GM12892 (cell line): ENCODE results near the gene NSL1.

Experiments used
- POLR2A ChIP-seq: IDR thresholded peaks from 2 replicates; pipeline ENCODE4 v1.6.1; 2011; ENCODE audit warnings: low read depth, low read length, control low read depth
- POLR2AphosphoS5 ChIP-seq: IDR thresholded peaks from 2 replicates; pipeline ENCODE4 v1.6.1; 2011; ENCODE audit warnings: low read depth, low read length, control low read depth
- TAF1 ChIP-seq: IDR thresholded peaks from 2 replicates; pipeline ENCODE4 v1.6.1; 2011; ENCODE audit warnings: low read depth, mild to moderate bottlenecking, control low read depth, low read length, borderline replicate concordance

- TF ChIP-seq POLR2A (no peak), POLR2AphosphoS5 (no peak), TAF1 (no peak)
Measured at GRCh38 chr1:212753749-212754148, 37.8 kb downstream of the NSL1 start.
